K562 (cell line): ENCODE data around the gene PLEKHA7. TPM values are rescaled to one million over a fixed set of nuclear protein-coding genes. Genes with fewer than 3 reads are reported as not detected.
A peak's percentile ranks its signal among the peaks of the same experiment; 100 is the strongest.

Source experiments
- CBFA2T2 ChIP-seq: fragments of 450-650 bp; conservative IDR thresholded peaks from 2 replicates; pipeline ENCODE4 v1.6.1; 2017; ENCODE audit warnings: mild to moderate bottlenecking
- CREBBP ChIP-seq: IDR thresholded peaks from one replicate; pipeline ENCODE4 v1.6.1; 2012; ENCODE audit warnings: low read depth, mild to moderate bottlenecking, control low read depth, inconsistent platforms, low read length
- FOXK2 ChIP-seq, 2 experiments: fragments of 450-650 bp; IDR thresholded peaks in 1 of 2; conservative IDR thresholded peaks in 1 of 2; 2 replicates each; pipeline ENCODE4 v1.6.1; 2016; ENCODE audit warnings: low read depth in 2 of 2, mild to moderate bottlenecking in 1 of 2
- FUS ChIP-seq: fragments of 200-400 bp; formaldehyde crosslinking; optimal IDR thresholded peaks from 2 replicates; pipeline ENCODE3; 2017; ENCODE audit warnings: low read depth, low read length
- MTA2 ChIP-seq: fragments of 450-650 bp; IDR thresholded peaks from 2 replicates; pipeline ENCODE4 v1.6.1; 2016; ENCODE audit warnings: low read depth
- RCOR1 ChIP-seq, 2 experiments: IDR thresholded peaks; 2 replicates each; pipeline ENCODE4 v1.6.1; 2012; ENCODE audit warnings: low read depth in 2 of 2, low read length in 2 of 2, borderline replicate concordance in 1 of 2, improper control_type of control experiment in 1 of 2
- TAL1 ChIP-seq: fragments of 450-650 bp; IDR thresholded peaks from 2 replicates; pipeline ENCODE4 v1.6.1; 2016; ENCODE audit warnings: mild to moderate bottlenecking
- TCF3 ChIP-seq: sonication (generic); formaldehyde crosslinking; IDR thresholded peaks from 2 replicates; pipeline ENCODE4 v1.4.0; 2020; ENCODE audit warnings: mild to moderate bottlenecking, missing genetic modification reagents
- ZNF121 ChIP-seq: sonication (generic); formaldehyde crosslinking; conservative IDR thresholded peaks from 2 replicates; pipeline ENCODE4 v1.8.0; 2022; ENCODE audit warnings: missing genetic modification reagents
- ZNF263 ChIP-seq: sonication (generic); formaldehyde crosslinking; IDR thresholded peaks from 2 replicates; pipeline ENCODE4 v1.8.0; 2022; ENCODE audit warnings: mild to moderate bottlenecking, missing genetic modification reagents, borderline replicate concordance
- polyA plus RNA-seq, 8 experiments: library from polyadenylated mRNA; depleted of rRNA in 4 of 8; stranded (reverse) in 5 of 8; unstranded in 3 of 8; fragments of >200 nt; fragmentation: Nextera tagmentation in 2 of 8; fragmentation: Illumina TruSeq in 1 of 8; extraction: Ambion mirVana in 2 of 8; extraction: Trizol in 1 of 8; gene quantifications; 2 replicates each; pipeline versions ENCODE4 v1.2.1 to v1.2.3, GENCODE V29; 2011 to 2014; ENCODE audit warnings: inconsistent platforms in 1 of 8, missing spikeins in 1 of 8
- total RNA-seq, 7 experiments: library from RNA; depleted of rRNA in 6 of 7; stranded (reverse); fragments of >200 nt in 6 of 7; fragmentation: Illumina TruSeq in 2 of 7; extraction: Trizol in 2 of 7; gene quantifications; 2 replicates each; pipeline versions ENCODE4 v1.2.1 to v1.2.3, GENCODE V29; 2011 to 2021; ENCODE audit warnings: low replicate concordance in 1 of 7
- TF ChIP-seq, protein P1 (sequence below): IDR thresholded peaks from 2 replicates; pipeline ENCODE4 v1.6.1; 2011; ENCODE audit warnings: borderline replicate concordance, low read depth, mild to moderate bottlenecking, moderate library complexity, low read length; ENCODE audit not compliant: insufficient read depth, poor library complexity, severe bottlenecking
- TF ChIP-seq, protein P2 (sequence below), 3 experiments: fragments of 200-800 bp in 1 of 3; sonication (Bioruptor generic) in 1 of 3; sonication (generic) in 1 of 3; formaldehyde crosslinking in 1 of 3; IDR thresholded peaks; 2 replicates each; pipeline versions ENCODE4 v1.6.1 to v1.8.0; 2016 to 2022; ENCODE audit warnings: mild to moderate bottlenecking in 2 of 3, missing compliant biosample characterization in 2 of 3, missing genetic modification characterization in 2 of 3, missing genetic modification reagents in 1 of 3
- TF ChIP-seq, protein P3 (sequence below): sonication (generic); formaldehyde crosslinking; IDR thresholded peaks from 2 replicates; pipeline ENCODE4 v1.8.0; 2022; ENCODE audit warnings: missing genetic modification reagents, mild to moderate bottlenecking, borderline replicate concordance
- TF ChIP-seq, protein P4 (sequence below): sonication (generic); formaldehyde crosslinking; IDR thresholded peaks from 2 replicates; pipeline ENCODE4 v1.8.0; 2022; ENCODE audit warnings: mild to moderate bottlenecking, missing genetic modification reagents
- TF ChIP-seq, protein P5 (sequence below), 3 experiments: IDR thresholded peaks in 2 of 3; conservative IDR thresholded peaks in 1 of 3; 2 replicates each; pipeline ENCODE4 v1.5.1; 2011 to 2012; ENCODE audit warnings: low read length in 3 of 3, mild to moderate bottlenecking in 3 of 3, control low read depth in 2 of 3, improper control_type of control experiment in 1 of 3, inconsistent platforms in 1 of 3, low read depth in 1 of 3, mixed read lengths in 1 of 3, moderate library complexity in 1 of 3; ENCODE audit not compliant: insufficient read depth in 2 of 3

The PLEKHA7 gene
- total and polyA plus RNA-seq, 9 of the 15 experiments (the other 6 are each of a cell fraction or from before 2014, with no cell fraction given) = 0.06 to 0.77 (median 0.20) TPM; not detected in 1

DNA sequence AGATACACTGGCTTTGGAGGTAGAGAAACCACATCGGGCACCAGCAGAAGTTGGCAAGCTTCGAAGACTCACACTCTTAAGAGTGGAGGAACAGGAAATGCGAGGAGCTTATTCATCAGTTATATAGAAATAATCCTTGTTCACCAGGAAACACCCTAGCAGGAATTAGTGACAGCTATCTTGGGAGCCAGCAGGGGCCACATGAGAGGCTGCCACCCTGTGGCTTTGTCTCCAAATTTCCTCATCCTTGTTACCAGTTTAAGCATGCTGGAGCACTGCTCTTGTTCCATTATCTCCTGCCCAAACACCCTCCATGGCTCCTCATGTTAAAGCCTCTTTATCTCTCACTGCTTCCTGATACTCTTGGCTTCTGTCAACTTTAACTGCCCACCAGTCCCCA lies 131.0 kb downstream of the PLEKHA7 start (continued):
- TF ChIP-seq, protein P1, sequence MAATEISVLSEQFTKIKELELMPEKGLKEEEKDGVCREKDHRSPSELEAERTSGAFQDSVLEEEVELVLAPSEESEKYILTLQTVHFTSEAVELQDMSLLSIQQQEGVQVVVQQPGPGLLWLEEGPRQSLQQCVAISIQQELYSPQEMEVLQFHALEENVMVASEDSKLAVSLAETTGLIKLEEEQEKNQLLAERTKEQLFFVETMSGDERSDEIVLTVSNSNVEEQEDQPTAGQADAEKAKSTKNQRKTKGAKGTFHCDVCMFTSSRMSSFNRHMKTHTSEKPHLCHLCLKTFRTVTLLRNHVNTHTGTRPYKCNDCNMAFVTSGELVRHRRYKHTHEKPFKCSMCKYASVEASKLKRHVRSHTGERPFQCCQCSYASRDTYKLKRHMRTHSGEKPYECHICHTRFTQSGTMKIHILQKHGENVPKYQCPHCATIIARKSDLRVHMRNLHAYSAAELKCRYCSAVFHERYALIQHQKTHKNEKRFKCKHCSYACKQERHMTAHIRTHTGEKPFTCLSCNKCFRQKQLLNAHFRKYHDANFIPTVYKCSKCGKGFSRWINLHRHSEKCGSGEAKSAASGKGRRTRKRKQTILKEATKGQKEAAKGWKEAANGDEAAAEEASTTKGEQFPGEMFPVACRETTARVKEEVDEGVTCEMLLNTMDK = peak; percentile 50
- TF ChIP-seq, protein P2, sequence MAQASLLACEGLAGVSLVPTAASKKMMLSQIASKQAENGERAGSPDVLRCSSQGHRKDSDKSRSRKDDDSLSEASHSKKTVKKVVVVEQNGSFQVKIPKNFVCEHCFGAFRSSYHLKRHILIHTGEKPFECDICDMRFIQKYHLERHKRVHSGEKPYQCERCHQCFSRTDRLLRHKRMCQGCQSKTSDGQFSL (CRISPR knock-in tag; IDR thresholded peaks at IDR 0.05) = no peak
- TF ChIP-seq, protein P2 (tag; IDR thresholded peaks at IDR 0.05) = no peak
- TF ChIP-seq FOXK2 (conservative IDR thresholded peaks at IDR 0.05 in 1 of 2, IDR thresholded peaks at IDR 0.05 in 1 of 2; ENCODE audit: low read depth in 2 of 2) (0 out of 4 replicates have a peak, but pooled peaks of 1 of the 2 experiments have one; percentile 17), ZNF263 (CRISPR knock-in tag) (peak; percentile 85), CREBBP (no peak), FUS (no peak), MTA2 (no peak), RCOR1 (IDR thresholded peaks at IDR 0.05; ENCODE audit: borderline replicate concordance in 1 of 2, low read depth in 2 of 2, low read length in 2 of 2) (peak in 1 of 2 experiments; percentile 54; a peak in 2 of 4 replicates), CBFA2T2 (no peak), TAL1 (peak; percentile 30; the same call in 1 of the 2 replicates), ZNF121 (CRISPR knock-in tag) (no peak), TCF3 (CRISPR knock-in tag) (peak; percentile 64)
- TF ChIP-seq, protein P3, sequence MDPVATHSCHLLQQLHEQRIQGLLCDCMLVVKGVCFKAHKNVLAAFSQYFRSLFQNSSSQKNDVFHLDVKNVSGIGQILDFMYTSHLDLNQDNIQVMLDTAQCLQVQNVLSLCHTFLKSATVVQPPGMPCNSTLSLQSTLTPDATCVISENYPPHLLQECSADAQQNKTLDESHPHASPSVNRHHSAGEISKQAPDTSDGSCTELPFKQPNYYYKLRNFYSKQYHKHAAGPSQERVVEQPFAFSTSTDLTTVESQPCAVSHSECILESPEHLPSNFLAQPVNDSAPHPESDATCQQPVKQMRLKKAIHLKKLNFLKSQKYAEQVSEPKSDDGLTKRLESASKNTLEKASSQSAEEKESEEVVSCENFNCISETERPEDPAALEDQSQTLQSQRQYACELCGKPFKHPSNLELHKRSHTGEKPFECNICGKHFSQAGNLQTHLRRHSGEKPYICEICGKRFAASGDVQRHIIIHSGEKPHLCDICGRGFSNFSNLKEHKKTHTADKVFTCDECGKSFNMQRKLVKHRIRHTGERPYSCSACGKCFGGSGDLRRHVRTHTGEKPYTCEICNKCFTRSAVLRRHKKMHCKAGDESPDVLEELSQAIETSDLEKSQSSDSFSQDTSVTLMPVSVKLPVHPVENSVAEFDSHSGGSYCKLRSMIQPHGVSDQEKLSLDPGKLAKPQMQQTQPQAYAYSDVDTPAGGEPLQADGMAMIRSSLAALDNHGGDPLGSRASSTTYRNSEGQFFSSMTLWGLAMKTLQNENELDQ (CRISPR knock-in tag) = no peak
- TF ChIP-seq, protein P4, sequence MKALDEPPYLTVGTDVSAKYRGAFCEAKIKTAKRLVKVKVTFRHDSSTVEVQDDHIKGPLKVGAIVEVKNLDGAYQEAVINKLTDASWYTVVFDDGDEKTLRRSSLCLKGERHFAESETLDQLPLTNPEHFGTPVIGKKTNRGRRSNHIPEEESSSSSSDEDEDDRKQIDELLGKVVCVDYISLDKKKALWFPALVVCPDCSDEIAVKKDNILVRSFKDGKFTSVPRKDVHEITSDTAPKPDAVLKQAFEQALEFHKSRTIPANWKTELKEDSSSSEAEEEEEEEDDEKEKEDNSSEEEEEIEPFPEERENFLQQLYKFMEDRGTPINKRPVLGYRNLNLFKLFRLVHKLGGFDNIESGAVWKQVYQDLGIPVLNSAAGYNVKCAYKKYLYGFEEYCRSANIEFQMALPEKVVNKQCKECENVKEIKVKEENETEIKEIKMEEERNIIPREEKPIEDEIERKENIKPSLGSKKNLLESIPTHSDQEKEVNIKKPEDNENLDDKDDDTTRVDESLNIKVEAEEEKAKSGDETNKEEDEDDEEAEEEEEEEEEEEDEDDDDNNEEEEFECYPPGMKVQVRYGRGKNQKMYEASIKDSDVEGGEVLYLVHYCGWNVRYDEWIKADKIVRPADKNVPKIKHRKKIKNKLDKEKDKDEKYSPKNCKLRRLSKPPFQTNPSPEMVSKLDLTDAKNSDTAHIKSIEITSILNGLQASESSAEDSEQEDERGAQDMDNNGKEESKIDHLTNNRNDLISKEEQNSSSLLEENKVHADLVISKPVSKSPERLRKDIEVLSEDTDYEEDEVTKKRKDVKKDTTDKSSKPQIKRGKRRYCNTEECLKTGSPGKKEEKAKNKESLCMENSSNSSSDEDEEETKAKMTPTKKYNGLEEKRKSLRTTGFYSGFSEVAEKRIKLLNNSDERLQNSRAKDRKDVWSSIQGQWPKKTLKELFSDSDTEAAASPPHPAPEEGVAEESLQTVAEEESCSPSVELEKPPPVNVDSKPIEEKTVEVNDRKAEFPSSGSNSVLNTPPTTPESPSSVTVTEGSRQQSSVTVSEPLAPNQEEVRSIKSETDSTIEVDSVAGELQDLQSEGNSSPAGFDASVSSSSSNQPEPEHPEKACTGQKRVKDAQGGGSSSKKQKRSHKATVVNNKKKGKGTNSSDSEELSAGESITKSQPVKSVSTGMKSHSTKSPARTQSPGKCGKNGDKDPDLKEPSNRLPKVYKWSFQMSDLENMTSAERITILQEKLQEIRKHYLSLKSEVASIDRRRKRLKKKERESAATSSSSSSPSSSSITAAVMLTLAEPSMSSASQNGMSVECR = no peak
- TF ChIP-seq, protein P5, sequence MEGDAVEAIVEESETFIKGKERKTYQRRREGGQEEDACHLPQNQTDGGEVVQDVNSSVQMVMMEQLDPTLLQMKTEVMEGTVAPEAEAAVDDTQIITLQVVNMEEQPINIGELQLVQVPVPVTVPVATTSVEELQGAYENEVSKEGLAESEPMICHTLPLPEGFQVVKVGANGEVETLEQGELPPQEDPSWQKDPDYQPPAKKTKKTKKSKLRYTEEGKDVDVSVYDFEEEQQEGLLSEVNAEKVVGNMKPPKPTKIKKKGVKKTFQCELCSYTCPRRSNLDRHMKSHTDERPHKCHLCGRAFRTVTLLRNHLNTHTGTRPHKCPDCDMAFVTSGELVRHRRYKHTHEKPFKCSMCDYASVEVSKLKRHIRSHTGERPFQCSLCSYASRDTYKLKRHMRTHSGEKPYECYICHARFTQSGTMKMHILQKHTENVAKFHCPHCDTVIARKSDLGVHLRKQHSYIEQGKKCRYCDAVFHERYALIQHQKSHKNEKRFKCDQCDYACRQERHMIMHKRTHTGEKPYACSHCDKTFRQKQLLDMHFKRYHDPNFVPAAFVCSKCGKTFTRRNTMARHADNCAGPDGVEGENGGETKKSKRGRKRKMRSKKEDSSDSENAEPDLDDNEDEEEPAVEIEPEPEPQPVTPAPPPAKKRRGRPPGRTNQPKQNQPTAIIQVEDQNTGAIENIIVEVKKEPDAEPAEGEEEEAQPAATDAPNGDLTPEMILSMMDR (IDR thresholded peaks at IDR 0.05 in 2 of 3, conservative IDR thresholded peaks at IDR 0.05 in 1 of 3; ENCODE audit: insufficient read depth in 2 of 3, low read depth in 1 of 3, low read length in 3 of 3) = peak; percentile 59 to 73 (median 60)
